ENCODE results near the gene EXD3.

EXD3 gene

GRCh38 chr9:137366445-137366810 is 56.5 kb downstream of the EXD3 start:
- H3K9me3 ChIP-seq (ENCODE audit: control insufficient read depth, low read depth, low read length) = no peaks in the 10 kb centered on the region
- no peaks in the 10 kb centered on the region for H3K36me3 ChIP-seq (ENCODE audit: control insufficient read depth, low read depth, low read length)
- no peak overlapping the region for H3K9ac ChIP-seq (ENCODE audit: low read length)
- no peak overlapping the region for H3K27ac ChIP-seq (ENCODE audit: low read length)
- no peaks in the 10 kb centered on the region for H3K27me3 ChIP-seq (ENCODE audit: control insufficient read depth, insufficient read depth, low read length)
- no peak overlapping the region for H3K4me3 ChIP-seq (ENCODE audit: low read length)
- no peaks in the 10 kb centered on the region for H3K4me1 ChIP-seq (ENCODE audit: control insufficient read depth, low read depth, low read length)

- H3K4me1 ChIP-seq (ENCODE audit: control insufficient read depth, low read depth, low read length) = no peaks in the 10 kb centered on the region
- H3K27me3 ChIP-seq (ENCODE audit: control insufficient read depth, insufficient read depth, low read length) = no peaks in the 10 kb centered on the region
- H3K4me3 ChIP-seq (ENCODE audit: low read length) = no peak overlapping the region
- no peak overlapping the region for H3K9ac ChIP-seq (ENCODE audit: low read length)
- H3K27ac ChIP-seq (ENCODE audit: low read length) = no peak overlapping the region
- no peaks in the 10 kb centered on the region for H3K9me3 ChIP-seq (ENCODE audit: control insufficient read depth, low read depth, low read length)
- no peaks in the 10 kb centered on the region for H3K36me3 ChIP-seq (ENCODE audit: control insufficient read depth, low read depth, low read length)
Observed at GRCh38 chr9:137365552-137366444, 57.2 kb downstream of the EXD3 start.

- Histone ChIP-seq H3K36me3 (ENCODE audit: control insufficient read depth, low read depth, low read length) (no peaks in the 10 kb centered on the region), H3K9ac (ENCODE audit: low read length) (no peak overlapping the region), H3K4me3 (ENCODE audit: low read length) (no peak overlapping the region), H3K4me1 (ENCODE audit: control insufficient read depth, low read depth, low read length) (no peaks in the 10 kb centered on the region), H3K27ac (ENCODE audit: low read length) (no peak overlapping the region), H3K27me3 (ENCODE audit: control insufficient read depth, insufficient read depth, low read length) (no peaks in the 10 kb centered on the region), H3K9me3 (ENCODE audit: control insufficient read depth, low read depth, low read length) (no peaks in the 10 kb centered on the region)
Observed at GRCh38 chr9:137365056-137365455, 57.9 kb downstream of the EXD3 start.

GRCh38 chr9:137359850-137360249 is 63.1 kb downstream of the EXD3 start:
- H3K36me3 ChIP-seq (ENCODE audit: control insufficient read depth, low read depth, low read length) = no peaks in the 10 kb centered on the region
- H3K27ac ChIP-seq (ENCODE audit: low read length) = no peak overlapping the region
- H3K4me1 ChIP-seq (ENCODE audit: control insufficient read depth, low read depth, low read length) = no peaks in the 10 kb centered on the region
- H3K9ac ChIP-seq (ENCODE audit: low read length) = no peak overlapping the region
- no peak overlapping the region for H3K4me3 ChIP-seq (ENCODE audit: low read length)
- H3K27me3 ChIP-seq (ENCODE audit: control insufficient read depth, insufficient read depth, low read length) = no peaks in the 10 kb centered on the region
- peaks cover 11% of the 10 kb centered on the region for H3K9me3 ChIP-seq (ENCODE audit: control insufficient read depth, low read depth, low read length)

- no peaks in the 10 kb centered on the region for H3K36me3 ChIP-seq (ENCODE audit: control insufficient read depth, low read depth, low read length)
- no peak overlapping the region for H3K27ac ChIP-seq (ENCODE audit: low read length)
- no peaks in the 10 kb centered on the region for H3K27me3 ChIP-seq (ENCODE audit: control insufficient read depth, insufficient read depth, low read length)
- H3K4me1 ChIP-seq (ENCODE audit: control insufficient read depth, low read depth, low read length) = no peaks in the 10 kb centered on the region
- no peak overlapping the region for H3K4me3 ChIP-seq (ENCODE audit: low read length)
- no peak overlapping the region for H3K9ac ChIP-seq (ENCODE audit: low read length)
- peaks cover 11% of the 10 kb centered on the region for H3K9me3 ChIP-seq (ENCODE audit: control insufficient read depth, low read depth, low read length)
Observed at GRCh38 chr9:137358126-137358525, 64.8 kb downstream of the EXD3 start.

- H3K9me3 ChIP-seq (ENCODE audit: control insufficient read depth, low read depth, low read length) = peaks cover 11% of the 10 kb centered on the region
Observed at GRCh38 chr9:137357166-137357565, 65.8 kb downstream of the EXD3 start.

GRCh38 chr9:137355761-137356365 is 67.1 kb downstream of the EXD3 start:
- no peaks in the 10 kb centered on the region for H3K27me3 ChIP-seq (ENCODE audit: control insufficient read depth, insufficient read depth, low read length)
- peaks cover 11% of the 10 kb centered on the region for H3K9me3 ChIP-seq (ENCODE audit: control insufficient read depth, low read depth, low read length)
- H3K36me3 ChIP-seq (ENCODE audit: control insufficient read depth, low read depth, low read length) = no peaks in the 10 kb centered on the region
- H3K4me3 ChIP-seq (ENCODE audit: low read length) = no peak overlapping the region
- H3K27ac ChIP-seq (ENCODE audit: low read length) = no peak overlapping the region
- no peaks in the 10 kb centered on the region for H3K4me1 ChIP-seq (ENCODE audit: control insufficient read depth, low read depth, low read length)
- H3K9ac ChIP-seq (ENCODE audit: low read length) = no peak overlapping the region

More at GRCh38 chr9:137357166-137357565, 65.8 kb downstream of the EXD3 start:
- Histone ChIP-seq H3K36me3 (ENCODE audit: control insufficient read depth, low read depth, low read length) (no peaks in the 10 kb centered on the region), H3K9ac (ENCODE audit: low read length) (no peak overlapping the region), H3K27me3 (ENCODE audit: control insufficient read depth, insufficient read depth, low read length) (no peaks in the 10 kb centered on the region), H3K4me3 (ENCODE audit: low read length) (no peak overlapping the region), H3K4me1 (ENCODE audit: control insufficient read depth, low read depth, low read length) (no peaks in the 10 kb centered on the region), H3K27ac (ENCODE audit: low read length) (no peak overlapping the region)

GRCh38 chr9:137354845-137355760 is 67.9 kb downstream of the EXD3 start:
- Histone ChIP-seq H3K4me3 (ENCODE audit: low read length) (no peak overlapping the region), H3K9me3 (ENCODE audit: control insufficient read depth, low read depth, low read length) (peaks cover 11% of the 10 kb centered on the region), H3K36me3 (ENCODE audit: control insufficient read depth, low read depth, low read length) (no peaks in the 10 kb centered on the region), H3K9ac (ENCODE audit: low read length) (no peak overlapping the region), H3K4me1 (ENCODE audit: control insufficient read depth, low read depth, low read length) (no peaks in the 10 kb centered on the region), H3K27me3 (ENCODE audit: control insufficient read depth, insufficient read depth, low read length) (no peaks in the 10 kb centered on the region), H3K27ac (ENCODE audit: low read length) (no peak overlapping the region)

GRCh38 chr9:137354153-137354844 is 68.7 kb downstream of the EXD3 start:
- H3K27me3 ChIP-seq (ENCODE audit: control insufficient read depth, insufficient read depth, low read length) = no peaks in the 10 kb centered on the region
- no peak overlapping the region for H3K4me3 ChIP-seq (ENCODE audit: low read length)
- H3K27ac ChIP-seq (ENCODE audit: low read length) = no peak overlapping the region
- H3K9me3 ChIP-seq (ENCODE audit: control insufficient read depth, low read depth, low read length) = peaks cover 11% of the 10 kb centered on the region
- H3K4me1 ChIP-seq (ENCODE audit: control insufficient read depth, low read depth, low read length) = no peaks in the 10 kb centered on the region
- H3K9ac ChIP-seq (ENCODE audit: low read length) = no peak overlapping the region
- H3K36me3 ChIP-seq (ENCODE audit: control insufficient read depth, low read depth, low read length) = no peaks in the 10 kb centered on the region

- H3K36me3 ChIP-seq (ENCODE audit: control insufficient read depth, low read depth, low read length) = no peaks in the 10 kb centered on the region
- H3K27me3 ChIP-seq (ENCODE audit: control insufficient read depth, insufficient read depth, low read length) = no peaks in the 10 kb centered on the region
- peaks cover 11% of the 10 kb centered on the region for H3K9me3 ChIP-seq (ENCODE audit: control insufficient read depth, low read depth, low read length)
- H3K9ac ChIP-seq (ENCODE audit: low read length) = no peak overlapping the region
- H3K27ac ChIP-seq (ENCODE audit: low read length) = no peak overlapping the region
- H3K4me3 ChIP-seq (ENCODE audit: low read length) = no peak overlapping the region
- H3K4me1 ChIP-seq (ENCODE audit: control insufficient read depth, low read depth, low read length) = no peaks in the 10 kb centered on the region
Observed at GRCh38 chr9:137353223-137354152, 69.5 kb downstream of the EXD3 start.
